Duodenal mucosa (tissue), 2 donors: Measurements from ENCODE around the gene GPX3.

Experiments used
- H3K27ac ChIP-seq: one replicate; pipeline ENCODE4 v1.7.0; 2013; ENCODE audit warnings: low read depth, low read length
- H3K27me3 ChIP-seq, 2 donors: one replicate each; pipeline ENCODE4 v1.7.0; 2013; ENCODE audit warnings: low read length in 2 of 2, control low read depth in 1 of 2; ENCODE audit not compliant: insufficient read depth in 2 of 2, control insufficient read depth in 1 of 2
- H3K36me3 ChIP-seq, 2 donors: one replicate each; pipeline ENCODE4 v1.7.0; 2013; ENCODE audit warnings: low read length in 2 of 2, control low read depth in 1 of 2; ENCODE audit not compliant: insufficient read depth in 2 of 2, control insufficient read depth in 1 of 2
- H3K4me1 ChIP-seq, 2 donors: one replicate each; pipeline ENCODE4 v1.7.0; 2013; ENCODE audit warnings: low read length in 2 of 2, control low read depth in 1 of 2; ENCODE audit not compliant: insufficient read depth in 2 of 2, control insufficient read depth in 1 of 2
- H3K4me3 ChIP-seq, 2 donors: one replicate each; pipeline ENCODE4 v1.7.0; 2013; ENCODE audit warnings: low read length in 2 of 2, low read depth in 1 of 2
- H3K9ac ChIP-seq, 2 donors: one replicate each; pipeline ENCODE4 v1.7.0; 2013; ENCODE audit warnings: low read length in 2 of 2, low read depth in 1 of 2
- H3K9me3 ChIP-seq, 2 donors: one replicate each; pipeline ENCODE4 v1.7.0; 2013; ENCODE audit warnings: low read length in 2 of 2, control low read depth in 1 of 2; ENCODE audit not compliant: control insufficient read depth in 1 of 2

The GPX3 gene

DNA sequence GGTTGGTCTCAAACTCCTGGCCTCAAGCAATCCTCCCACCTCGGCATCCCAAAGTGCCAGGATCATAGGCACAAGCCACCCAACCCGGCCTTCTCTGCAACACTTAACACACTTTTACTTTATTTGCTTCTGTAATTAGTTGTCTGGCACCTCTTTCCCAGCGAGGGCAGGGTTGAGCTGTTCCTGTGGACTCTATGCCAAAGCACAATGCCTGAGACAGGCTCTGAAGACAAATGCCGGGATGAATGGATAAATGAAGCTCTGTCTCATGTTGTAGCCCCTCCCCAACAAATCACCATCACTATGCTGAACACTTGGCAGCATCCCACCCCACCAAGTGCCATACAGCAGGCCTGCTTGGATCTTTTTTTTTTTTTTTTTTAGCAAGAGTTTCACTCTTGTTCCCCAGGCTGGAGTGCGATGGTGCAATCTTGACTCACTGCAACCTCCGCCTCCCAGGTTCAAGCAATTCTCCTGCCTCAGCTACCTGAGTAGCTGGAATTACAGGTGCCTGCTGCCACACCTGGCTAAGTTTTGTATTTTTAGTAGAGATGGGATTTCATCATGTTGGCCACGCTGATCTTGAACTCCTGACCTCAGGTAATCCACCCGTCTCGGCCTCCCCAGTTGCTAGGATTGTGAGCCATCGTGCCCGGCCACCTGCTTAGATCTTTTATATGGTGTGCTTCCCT, 21.3 kb downstream of the GPX3 start:
- Histone ChIP-seq H3K27ac (no peak overlapping the region), H3K9ac (no peak overlapping the region)

DNA sequence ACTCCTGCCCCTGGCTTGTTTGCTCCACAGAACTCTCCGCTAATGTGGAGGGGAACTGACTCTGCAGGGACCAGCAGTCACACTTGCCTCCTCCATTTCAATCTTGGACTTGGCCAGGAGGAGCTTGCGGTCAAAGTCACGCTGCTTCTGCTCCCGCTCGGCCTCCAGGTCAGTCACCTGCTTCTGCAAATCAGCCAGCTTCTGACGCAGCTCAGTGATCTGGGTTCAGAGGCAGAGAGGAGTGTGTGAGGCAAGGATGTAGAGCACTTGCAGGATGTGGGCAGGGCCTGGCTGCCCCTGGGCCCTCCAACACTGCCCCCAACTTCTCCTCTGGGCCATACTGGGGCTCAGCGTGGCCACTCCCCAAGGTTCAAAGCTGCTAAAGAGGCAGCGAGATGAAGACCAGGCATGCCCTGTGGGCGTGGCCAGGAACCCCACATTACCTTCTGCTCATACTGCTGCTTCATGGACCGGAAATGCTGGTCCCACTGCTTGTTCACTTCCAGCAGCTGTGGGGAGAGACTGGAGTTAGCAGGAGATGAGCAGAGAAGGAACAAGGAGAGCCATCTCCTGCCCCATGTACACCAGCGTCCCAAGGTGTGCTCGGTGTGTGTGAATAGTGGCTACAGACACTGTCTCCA, 22.2 kb downstream of the GPX3 start:
- H3K9ac ChIP-seq, result no peak overlapping the region
- no peaks in the 10 kb centered on the region for H3K9me3 ChIP-seq
- no peak overlapping the region for H3K27ac ChIP-seq
- no peak overlapping the region for H3K4me3 ChIP-seq
- H3K36me3 ChIP-seq, result peaks cover 64 to 95% of the 10 kb centered on the region in 2 donors
- no peaks in the 10 kb centered on the region for H3K27me3 ChIP-seq
- peaks cover 5 to 11% of the 10 kb centered on the region in 2 donors for H3K4me1 ChIP-seq

More for the DNA sequence above, 21.3 kb downstream of the GPX3 start:
- Histone ChIP-seq H3K36me3 (peaks cover 62 to 95% of the 10 kb centered on the region in 2 donors), H3K27me3 (no peaks in the 10 kb centered on the region), H3K4me3 (no peak overlapping the region), H3K9me3 (no peaks in the 10 kb centered on the region), H3K4me1 (peaks cover 5 to 11% of the 10 kb centered on the region in 2 donors)

DNA sequence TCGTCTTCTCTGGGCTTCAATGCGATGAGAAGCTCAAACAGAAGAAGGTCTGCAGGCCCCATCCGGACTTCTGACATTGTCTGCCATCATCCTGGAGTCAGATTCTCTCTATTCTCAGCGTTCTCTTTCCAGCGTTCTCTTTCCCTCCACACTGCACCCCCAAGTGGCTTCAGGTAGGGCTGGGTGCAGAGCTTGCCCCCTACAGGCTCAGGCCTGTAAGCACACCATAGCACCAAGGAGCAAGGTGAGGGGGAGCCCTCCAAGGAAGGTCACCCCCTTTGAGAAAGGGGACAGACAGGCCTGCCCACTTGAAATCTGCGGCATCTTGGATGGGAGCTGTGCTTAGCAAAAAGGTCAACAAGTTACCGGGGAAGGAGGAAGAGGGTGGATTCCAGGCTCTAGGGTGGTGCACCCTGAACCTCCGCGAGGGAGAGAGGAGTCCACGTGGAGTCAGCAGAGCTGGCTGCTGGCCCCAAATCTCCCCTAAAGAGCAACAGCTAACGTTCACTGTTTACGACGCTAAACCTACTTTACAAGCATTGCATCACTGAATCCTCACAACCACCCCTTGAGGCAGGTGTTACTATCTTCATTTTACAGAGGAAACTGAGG, 27.5 kb downstream of the GPX3 start:
- H3K36me3 ChIP-seq, result peaks cover 64 to 82% of the 10 kb centered on the region in 2 donors
- H3K4me3 ChIP-seq, result no peak overlapping the region
- H3K9ac ChIP-seq, result no peak overlapping the region
- no peaks in the 10 kb centered on the region for H3K27me3 ChIP-seq
- H3K9me3 ChIP-seq, result no peaks in the 10 kb centered on the region
- peaks cover 6% of the 10 kb centered on the region in 2 donors for H3K4me1 ChIP-seq
- H3K27ac ChIP-seq, result no peak overlapping the region

DNA sequence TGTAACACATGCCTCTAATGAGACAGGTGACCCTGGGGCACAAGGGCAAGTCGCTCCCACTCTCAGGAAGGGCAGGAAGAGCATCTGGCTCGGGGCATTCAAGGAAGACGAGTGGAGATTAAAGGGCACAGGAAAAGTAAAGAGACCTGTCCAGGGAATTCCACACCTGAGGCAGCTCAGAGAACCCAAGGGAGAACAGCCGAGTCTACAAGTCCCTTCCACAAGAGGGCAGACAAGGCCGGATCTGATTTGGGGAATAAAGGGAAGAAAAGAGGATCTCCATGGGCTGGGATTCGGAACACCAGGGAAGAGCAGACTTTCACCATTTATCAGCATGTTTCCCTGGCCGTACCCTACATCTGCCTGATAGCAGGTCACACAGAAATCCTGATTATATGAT, 28.1 kb downstream of the GPX3 start:
- Histone ChIP-seq H3K9me3 (no peaks in the 10 kb centered on the region), H3K27ac (no peak overlapping the region), H3K9ac (no peak overlapping the region), H3K4me1 (peaks cover 6% of the 10 kb centered on the region in 2 donors), H3K27me3 (no peaks in the 10 kb centered on the region), H3K4me3 (no peak overlapping the region), H3K36me3 (peaks cover 62 to 80% of the 10 kb centered on the region in 2 donors)

DNA sequence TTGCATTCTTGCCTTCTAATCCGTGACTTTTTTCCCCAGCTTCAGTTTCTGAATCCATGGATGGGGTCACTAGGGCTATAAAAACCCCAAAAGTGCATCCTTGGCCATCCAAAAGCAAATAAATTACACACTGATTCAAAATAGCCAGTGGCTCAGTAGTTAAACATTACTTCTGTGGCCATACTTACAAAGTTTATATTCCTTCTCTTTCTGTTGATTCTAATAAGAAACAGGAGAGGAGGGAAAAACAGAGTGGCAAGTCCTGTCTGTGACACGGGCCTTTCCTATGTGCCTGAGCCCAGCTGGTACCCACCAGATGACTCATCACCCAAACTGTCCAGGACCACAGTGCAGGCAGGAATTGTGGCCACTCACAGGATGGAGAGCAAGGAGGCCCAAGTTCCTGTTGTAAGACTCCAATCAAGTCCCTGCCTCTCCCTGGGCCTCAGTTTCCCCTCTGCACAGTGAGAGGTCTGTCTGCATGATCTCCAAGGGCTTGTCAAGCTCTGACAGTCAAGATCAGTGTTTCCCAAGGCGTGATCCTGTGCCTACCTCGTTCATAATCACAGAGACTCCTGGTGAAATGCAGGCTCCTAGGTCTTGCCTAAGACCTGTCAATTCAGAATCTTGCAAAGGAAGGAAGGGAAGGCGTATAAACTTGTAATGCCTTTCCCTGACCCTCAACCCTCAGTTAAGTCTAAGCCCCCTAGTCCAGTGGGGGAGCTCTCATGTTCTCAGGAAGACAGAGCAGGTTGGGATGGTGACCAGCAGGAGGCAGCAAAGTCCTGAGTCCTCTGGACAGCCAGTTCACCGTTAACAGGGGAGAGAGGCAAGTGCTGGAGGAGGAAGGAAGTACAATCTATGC, 30.9 kb downstream of the GPX3 start:
- Histone ChIP-seq H3K27me3 (no peaks in the 10 kb centered on the region), H3K27ac (no peak overlapping the region), H3K4me1 (peaks cover 18 to 26% of the 10 kb centered on the region in 2 donors), H3K9ac (no peak overlapping the region), H3K9me3 (no peaks in the 10 kb centered on the region), H3K36me3 (peaks cover 66 to 78% of the 10 kb centered on the region in 2 donors), H3K4me3 (no peak overlapping the region)

DNA sequence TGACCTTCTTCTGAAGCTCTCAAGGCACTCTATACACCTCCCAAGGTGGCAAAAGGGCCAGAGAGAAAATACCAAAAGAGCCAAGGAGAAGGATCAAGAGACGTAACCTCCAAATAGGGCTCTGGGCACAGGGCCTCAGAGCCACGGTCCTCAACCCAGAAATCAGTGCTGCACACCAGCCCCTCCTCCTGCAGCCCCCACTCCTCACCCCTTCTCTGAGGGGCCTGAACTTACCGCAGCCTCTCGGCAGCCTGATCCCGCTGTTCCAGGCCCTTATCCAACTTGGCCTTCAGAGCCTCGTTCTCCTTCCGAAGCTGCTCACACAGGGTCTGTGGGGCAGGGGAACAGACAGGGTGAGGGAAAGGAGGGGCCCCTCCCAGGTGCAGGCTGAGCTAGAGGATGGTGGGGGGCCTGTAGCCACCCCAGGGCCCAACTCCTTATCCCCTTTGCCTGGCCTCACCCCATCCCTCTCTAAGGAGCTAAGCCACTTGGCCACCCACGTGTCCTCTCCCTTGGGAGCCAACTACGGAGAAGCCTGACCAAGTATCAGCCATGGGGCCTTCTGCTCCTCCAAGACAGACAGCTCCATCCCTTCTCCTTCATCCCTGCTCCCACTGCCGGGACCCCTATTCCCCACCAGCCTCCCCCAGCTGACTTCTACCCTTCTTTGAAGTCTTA, 31.7 kb downstream of the GPX3 start:
- peak overlapping the region in 1 of 2 donors; percentile 33 for H3K9ac ChIP-seq
- H3K27ac ChIP-seq, result no peak overlapping the region
- H3K9me3 ChIP-seq, result no peaks in the 10 kb centered on the region
- no peaks in the 10 kb centered on the region for H3K27me3 ChIP-seq
- H3K4me3 ChIP-seq, result no peak overlapping the region
- H3K4me1 ChIP-seq, result peaks cover 18 to 26% of the 10 kb centered on the region in 2 donors
- peaks cover 62 to 78% of the 10 kb centered on the region in 2 donors for H3K36me3 ChIP-seq

DNA sequence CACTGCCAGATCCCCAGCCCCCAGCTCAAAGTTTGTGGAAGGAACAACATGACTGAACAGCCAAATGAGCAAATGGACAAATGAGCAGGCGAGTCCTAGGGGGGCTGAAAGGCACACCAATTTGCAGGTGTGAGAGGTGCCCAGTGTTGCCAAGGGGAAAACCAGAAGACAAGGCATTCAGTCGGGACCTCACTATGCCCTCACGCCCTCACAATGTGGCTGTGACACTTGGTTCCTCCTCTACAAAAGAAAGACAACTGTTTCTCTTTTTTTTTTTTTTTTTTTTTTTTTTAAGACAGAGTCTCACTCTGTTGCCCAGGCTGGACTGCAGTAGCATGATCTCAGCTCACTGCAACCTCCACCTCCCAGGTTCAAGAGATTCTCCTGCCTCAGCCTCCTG, 32.4 kb downstream of the GPX3 start:
- H3K36me3 ChIP-seq, result peaks cover 59 to 75% of the 10 kb centered on the region in 2 donors
- no peak overlapping the region for H3K9ac ChIP-seq
- H3K4me3 ChIP-seq, result no peak overlapping the region
- H3K27ac ChIP-seq, result no peak overlapping the region
- H3K9me3 ChIP-seq, result no peaks in the 10 kb centered on the region
- H3K4me1 ChIP-seq, result peaks cover 18 to 26% of the 10 kb centered on the region in 2 donors
- H3K27me3 ChIP-seq, result no peaks in the 10 kb centered on the region

DNA sequence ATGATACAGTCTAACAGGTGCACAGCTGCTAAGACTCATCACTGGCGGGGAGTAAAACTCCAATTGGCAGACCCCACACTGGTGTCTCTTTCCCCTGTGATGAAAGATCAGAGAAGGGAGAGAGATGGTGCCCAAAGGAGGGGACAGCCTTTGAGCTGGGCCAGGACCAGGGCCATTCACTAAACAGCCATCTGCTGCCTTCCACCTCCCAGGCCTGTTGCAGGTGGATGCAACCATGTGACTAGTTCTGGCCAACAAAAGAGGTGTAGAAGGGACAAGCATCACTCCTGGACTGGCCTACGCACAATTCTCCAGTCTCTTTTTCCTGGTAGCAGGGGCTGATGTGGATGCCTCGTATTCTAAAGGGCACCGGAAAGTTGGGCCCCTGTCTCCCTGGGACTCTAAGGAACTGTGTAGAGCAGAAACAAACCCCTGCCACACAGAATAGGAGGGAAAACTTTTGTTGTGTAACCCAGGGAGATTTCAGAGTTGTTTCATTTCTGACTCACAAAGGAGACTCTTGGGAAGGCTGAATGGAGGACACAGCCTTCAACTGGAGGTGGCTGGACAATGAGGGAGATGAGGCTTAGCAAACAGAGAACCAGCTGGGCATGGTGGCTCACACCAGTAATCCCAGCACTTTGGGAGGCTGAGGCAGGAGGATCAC, 33.5 kb downstream of the GPX3 start:
- no peak overlapping the region for H3K27ac ChIP-seq
- H3K9me3 ChIP-seq, result no peaks in the 10 kb centered on the region
- H3K4me3 ChIP-seq, result no peak overlapping the region
- no peak overlapping the region for H3K9ac ChIP-seq
- H3K27me3 ChIP-seq, result no peaks in the 10 kb centered on the region
- peaks cover 57 to 75% of the 10 kb centered on the region in 2 donors for H3K36me3 ChIP-seq
- peaks cover 18 to 26% of the 10 kb centered on the region in 2 donors for H3K4me1 ChIP-seq

DNA sequence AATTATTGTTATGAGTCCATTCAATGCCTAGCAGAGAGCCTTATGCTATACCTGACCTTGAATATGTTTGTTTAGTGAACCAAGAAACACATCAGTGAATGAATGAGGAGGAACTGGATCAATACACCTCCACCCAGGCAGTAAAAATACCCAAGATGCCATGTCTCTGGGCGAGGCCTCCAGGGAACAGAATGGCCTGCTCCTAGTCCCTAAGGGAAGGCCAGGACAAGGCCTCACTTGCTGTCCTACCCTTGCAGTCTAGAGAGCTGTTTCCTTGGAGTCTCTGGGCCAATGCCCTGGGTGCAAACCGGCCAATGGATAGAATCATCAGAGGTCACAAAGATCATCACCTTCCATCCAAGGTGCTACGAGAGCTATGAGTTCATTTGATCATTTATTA, 34.3 kb downstream of the GPX3 start:
- Histone ChIP-seq H3K27ac (no peak overlapping the region), H3K27me3 (no peaks in the 10 kb centered on the region), H3K4me3 (no peak overlapping the region), H3K9me3 (no peaks in the 10 kb centered on the region), H3K4me1 (peaks cover 22 to 26% of the 10 kb centered on the region in 2 donors), H3K9ac (no peak overlapping the region), H3K36me3 (peaks cover 54 to 74% of the 10 kb centered on the region in 2 donors)
